HepG2 (cell line): Measurements from ENCODE around the gene HPS3. TPM values are rescaled to one million over a fixed set of nuclear protein-coding genes. Genes with fewer than 3 reads are reported as not detected.
A peak's percentile ranks its signal among the peaks of the same experiment; 100 is the strongest.

ENCODE experiments used
- ATAC-seq: fragments of 200-7000 bp; cut with Tn5 transposase; 3 replicates; pipeline ENCODE4 v1.9.1; 2020; ENCODE audit warnings: mild to moderate bottlenecking, moderate library complexity
- BruUV-seq: library from RNA; stranded (reverse); fragments of 400-500 nt; replicated peaks from 2 replicates; lab custom pipeline; 2021; lab: Mats Ljungman, UMichigan
- CTCF ChIA-PET: fragments of 300-600 bp; formaldehyde crosslinking; extraction: SDS; loops from one replicate; lab custom pipeline; 2021; ENCODE audit warnings: low total read pairs, inconsistent platforms, low intra/inter-chr PET ratio; lab: Yijun Ruan, JAX
- POLR2A ChIA-PET: fragments of 350-600 bp; sonication (Branson Sonifier 250); formaldehyde crosslinking; loops from one replicate; lab custom pipeline; 2020; ENCODE audit warnings: antibody characterized with exemption, inconsistent platforms; lab: Yijun Ruan, JAX
- DNase-seq: peaks from one replicate; pipeline ENCODE4 v3.0.0-alpha.2; 2015; ENCODE audit warnings: low spot score
- FAIRE-seq: peaks from 3 replicates; lab custom pipeline; 2011; peaks lifted over from hg19 to GRCh38; lab: Jason Lieb, UNC
- H2AFZ ChIP-seq: one replicate; pipeline ENCODE4 v1.6.1; 2011; ENCODE audit warnings: low read length, inconsistent platforms
- H3K27ac ChIP-seq: fragments of 300-600 bp; 3 replicates; pipeline ENCODE4 v1.8.0; 2011; ENCODE audit warnings: mixed run types, mild to moderate bottlenecking, mixed read lengths, low read length, inconsistent platforms; ENCODE audit not compliant: insufficient read depth; ENCODE audit errors: extremely low read length
- H3K27me3 ChIP-seq, 2 experiments: fragments of 200-600 bp in 1 of 2; 2 replicates in 1 of 2; 3 replicates in 1 of 2; pipeline versions ENCODE4 v1.6.0 to v1.8.0; 2011; ENCODE audit warnings: low read length in 2 of 2, mild to moderate bottlenecking in 2 of 2, moderate library complexity in 2 of 2, inconsistent platforms in 1 of 2; ENCODE audit not compliant: insufficient read depth in 2 of 2, control insufficient read depth in 1 of 2
- H3K36me3 ChIP-seq, 2 experiments: fragments of 200-600 bp in 1 of 2; replicated peaks in 1 of 2; 2 replicates in 1 of 2; 3 replicates in 1 of 2; pipeline versions ENCODE4 v1.5.1 to v1.8.0; 2011; ENCODE audit warnings: low read length in 2 of 2, inconsistent platforms in 1 of 2; ENCODE audit not compliant: insufficient read depth in 2 of 2, control insufficient read depth in 1 of 2
- H3K4me1 ChIP-seq: 2 replicates; pipeline ENCODE4 v1.5.1; 2012; ENCODE audit warnings: low read length, inconsistent platforms; ENCODE audit not compliant: insufficient read depth
- H3K4me2 ChIP-seq: 2 replicates; pipeline ENCODE4 v1.6.0; 2011; ENCODE audit warnings: low read depth, low read length, inconsistent platforms
- H3K4me3 ChIP-seq, 3 experiments: fragments of 200-600 bp in 1 of 3; sonication (generic), shearing (Covaris generic) in 1 of 3; replicated peaks in 1 of 3; 2 replicates each; pipeline ENCODE4 v1.5.1; 2011 to 2016; ENCODE audit warnings: low read length in 3 of 3, inconsistent platforms in 2 of 3, low read depth in 2 of 3, mild to moderate bottlenecking in 2 of 3, control low read depth in 1 of 3, mixed read lengths in 1 of 3; ENCODE audit not compliant: insufficient read depth in 1 of 3
- H3K79me2 ChIP-seq: one replicate; pipeline ENCODE4 v1.6.1; 2011; ENCODE audit warnings: low read length, inconsistent platforms; ENCODE audit not compliant: insufficient read depth
- H3K9ac ChIP-seq: 2 replicates; pipeline ENCODE4 v1.6.0; 2011; ENCODE audit warnings: mild to moderate bottlenecking, low read depth, low read length, inconsistent platforms; ENCODE audit not compliant: insufficient read depth
- H3K9me3 ChIP-seq: 2 replicates; pipeline ENCODE4 v1.5.1; 2012; ENCODE audit warnings: mild to moderate bottlenecking, low read length
- H4K20me1 ChIP-seq: 2 replicates; pipeline ENCODE4 v1.6.0; 2011; ENCODE audit warnings: inconsistent platforms, mild to moderate bottlenecking, low read length, moderate library complexity; ENCODE audit not compliant: insufficient read depth
- AGO1 ChIP-seq: fragments of 200-400 bp; formaldehyde crosslinking; IDR thresholded peaks from 2 replicates; pipeline ENCODE4 v1.6.1; 2017; ENCODE audit warnings: mild to moderate bottlenecking, low read depth, low read length, moderate library complexity; ENCODE audit not compliant: poor library complexity, severe bottlenecking
- KMT2A ChIP-seq: sonication (generic); formaldehyde crosslinking; IDR thresholded peaks from 2 replicates; pipeline ENCODE4 v1.4.0; 2020; ENCODE audit warnings: missing genetic modification reagents
- NCOA2 ChIP-seq: sonication (generic); formaldehyde crosslinking; IDR thresholded peaks from 2 replicates; pipeline ENCODE4 v1.8.0; 2022; ENCODE audit warnings: inconsistent platforms
- POLR2AphosphoS5 ChIP-seq: IDR thresholded peaks from 2 replicates; pipeline ENCODE4 v1.6.1; 2012; ENCODE audit warnings: low read depth, low read length
- RORA ChIP-seq: sonication (generic); formaldehyde crosslinking; IDR thresholded peaks from 2 replicates; pipeline ENCODE4 v1.5.0; 2020; ENCODE audit warnings: mild to moderate bottlenecking, missing genetic modification reagents, moderate library complexity
- SSRP1 ChIP-seq: IDR thresholded peaks from 2 replicates; pipeline ENCODE4 v1.6.1; 2016; ENCODE audit warnings: control low read depth
- WGBS: methylation state at CpG from one replicate; pipeline ENCODE4 v1.1.6; 2017; ENCODE audit warnings: low lambda C conversion rate; 5-methylcytosine and 5-hydroxymethylcytosine counted together
- in situ Hi-C: cut with HindIII; loops from 2 replicates; pipeline ENCODE4 v1.10.0; 2017; ENCODE audit warnings: low pct_unique_long_range_greater_than_20kb; ENCODE audit not compliant: extremely low pct_ligation_motif_present
- intact Hi-C: fragments of 100-400 bp; cut with micrococcal nuclease; formaldehyde crosslinking; loops from one replicate; pipeline ENCODE4 v1.10.0; 2022; ENCODE audit not compliant: unreplicated experiment
- polyA plus RNA-seq, 8 experiments: library from polyadenylated mRNA; depleted of rRNA in 3 of 8; stranded (reverse) in 7 of 8; unstranded in 1 of 8; fragments of >200 nt; fragmentation: Illumina TruSeq in 4 of 8; extraction: Trizol in 4 of 8; gene quantifications; 2 replicates each; pipeline versions ENCODE4 v1.2.1 to v1.2.3, GENCODE V29; 2011 to 2016; ENCODE audit warnings: low read depth in 4 of 8, missing spikeins in 1 of 8, mixed read lengths in 1 of 8; ENCODE audit not compliant: insufficient read depth in 1 of 8
- total RNA-seq, 5 experiments: library from RNA; depleted of rRNA; stranded (reverse); fragments of >200 nt; fragmentation: Illumina TruSeq; extraction: Trizol; gene quantifications; 2 replicates each; pipeline ENCODE4 v1.2.3, GENCODE V29; 2016; ENCODE audit warnings: low read depth in 1 of 5

The HPS3 gene
- total and polyA plus RNA-seq, 2 of the 13 experiments (the other 11 are each of a cell fraction or from before 2014, with no cell fraction given) = 9.5 to 18.9 TPM

- no peak for TF ChIP-seq AGO1
- no peak for TF ChIP-seq KMT2A (CRISPR knock-in tag)
Measured at GRCh38 chr3:149163066-149163465, 33.6 kb downstream of the HPS3 start (continued).

- ATAC-seq (no peak), FAIRE-seq (no peak), DNase-seq (no peak)
- H3K9ac ChIP-seq = no peak overlapping the region
- H3K9me3 ChIP-seq = no peaks in the 10 kb centered on the region
- no peaks in the 10 kb centered on the region; the same call in 1 of the 2 replicates for H4K20me1 ChIP-seq
- intact Hi-C loops = no loop called here
- H3K4me2 ChIP-seq = no peak overlapping the region
- peaks cover 2 to 40% of the 10 kb centered on the region in 2 experiments; a peak in 4 of 5 replicates for H3K36me3 ChIP-seq
- ChIA-PET POLR2A (interaction anchor here (1.0 kb wide), 1 partner anchor 57 kb away, joined by 3 read pairs; no protein-coding TSS in a partner anchor), CTCF (no interaction called here)
- H3K4me3 ChIP-seq = no peak overlapping the region
- H3K4me1 ChIP-seq = no peaks in the 10 kb centered on the region
- WGBS = 96% methylated on average over 2 of the region's 2 CpGs
- BruUV-seq = no TSS peak
- no peaks in the 10 kb centered on the region for H3K79me2 ChIP-seq
- in situ Hi-C loops = no loop called here
- TF ChIP-seq NCOA2 (no peak), SSRP1 (CRISPR knock-in tag) (no peak)
- TF ChIP-seq, all 625 proteins: peak for 0
- Histone ChIP-seq H3K27me3 (no peaks in the 10 kb centered on the region), H2AFZ (no peak overlapping the region), H3K27ac (no peak overlapping the region)
Measured at GRCh38 chr3:149167898-149168297, 38.5 kb downstream of the HPS3 start.

- no peaks in the 10 kb centered on the region for H4K20me1 ChIP-seq
- DNase-seq (no peak), FAIRE-seq (no peak), ATAC-seq (peak; percentile 30; the same call in 2 of the 3 replicates)
- no peaks in the 10 kb centered on the region for H3K9me3 ChIP-seq
- H3K27ac ChIP-seq = no peak overlapping the region
- 94% methylated on average over 7 of the region's 7 CpGs for WGBS
- H3K27me3 ChIP-seq = no peaks in the 10 kb centered on the region
- H3K79me2 ChIP-seq = no peaks in the 10 kb centered on the region
- H3K4me2 ChIP-seq = no peak overlapping the region
- ChIA-PET POLR2A (no interaction called here), CTCF (no interaction called here)
- H3K4me1 ChIP-seq = no peaks in the 10 kb centered on the region
- BruUV-seq = no TSS peak
- intact Hi-C loops = no loop called here
- H3K4me3 ChIP-seq = no peak overlapping the region
- peaks cover 2 to 38% of the 10 kb centered on the region in 2 experiments; a peak in 4 of 5 replicates for H3K36me3 ChIP-seq
- H2AFZ ChIP-seq = no peak overlapping the region
- 0 out of 2 replicates have a peak, but pooled peaks have one; percentile 14 for TF ChIP-seq POLR2AphosphoS5
- TF ChIP-seq RORA (CRISPR knock-in tag) = no peak
- in situ Hi-C loops = no loop called here
- no peak overlapping the region for H3K9ac ChIP-seq
Measured at GRCh38 chr3:149170672-149171071, 41.2 kb downstream of the HPS3 start.
